ENCODE data around the gene BRSK2.

DNA sequence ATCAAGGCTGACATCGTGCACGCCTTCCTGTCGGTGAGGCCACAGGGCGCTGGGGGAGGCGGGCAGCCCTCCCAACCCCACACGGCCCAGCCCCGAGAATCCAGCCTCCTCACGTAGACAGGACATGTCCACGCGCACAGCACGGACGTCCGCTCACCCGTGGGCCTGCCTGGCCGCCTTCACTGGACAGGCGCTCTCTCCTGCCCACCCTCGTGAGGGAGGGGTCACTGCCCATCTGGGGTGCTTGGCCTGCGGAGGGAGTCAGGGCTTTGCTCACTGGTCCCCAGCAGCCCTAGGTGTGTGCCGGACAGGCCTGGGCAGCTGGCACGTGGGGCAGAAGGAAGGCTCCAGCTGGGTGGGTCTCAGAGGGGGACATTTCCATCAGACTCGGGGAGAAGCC, 64.8 kb downstream of the BRSK2 start:
- no peak for TF ChIP-seq EZH2 (optimal IDR thresholded peaks at IDR 0.05; ENCODE audit: low read depth, low read length)
- no peak for TF ChIP-seq CTCF (IDR thresholded peaks at IDR 0.05; ENCODE audit: low read length)
